Stimulated activated CD4-positive, alpha-beta T cell treated with anti-CD3 and anti-CD28 coated beads, TNF-alpha, amount 100 ng/mL, for 24 hours (primary cell): Measurements from ENCODE around the gene CDH16.
A peak's percentile ranks its signal among the peaks of the same experiment; 100 is the strongest.
"Not testable (repeated sequence)": the region's sequence is repeated elsewhere in the genome, so short reads cannot be mapped to it uniquely, and the experiment has no call there.

Source experiments
- DNase-seq, 3 experiments: peaks; one replicate each; pipeline ENCODE4 v3.0.0-alpha.2; 2020; ENCODE audit warnings: low read depth in 3 of 3

Gene CDH16

GRCh38 chr16:66946974-66947301, 28.3 kb upstream of the CDH16 start:
- DNase-seq = no peak

DNA sequence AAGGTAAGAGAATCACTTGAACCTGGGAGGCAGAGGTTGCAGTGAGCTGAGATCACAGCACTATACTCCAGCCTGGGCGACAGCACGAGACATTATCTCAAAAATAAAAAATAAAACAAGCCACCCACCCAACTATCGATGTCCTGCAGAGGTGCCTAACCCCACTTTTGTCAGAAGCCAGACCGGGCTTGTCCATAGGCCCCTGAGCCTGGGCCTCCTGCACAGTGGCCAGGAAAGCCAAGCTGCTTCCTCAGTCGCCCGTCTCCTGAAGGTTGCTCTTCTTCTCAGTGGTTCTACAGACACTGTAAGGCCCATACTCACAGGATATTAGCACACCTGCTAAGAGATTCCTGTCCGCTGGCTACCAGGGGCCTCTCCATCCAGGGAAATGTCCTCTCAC, 27.9 kb upstream of the CDH16 start:
- no peak for DNase-seq

- no peak for DNase-seq
Observed at GRCh38 chr16:66945939-66946338, 27.3 kb upstream of the CDH16 start.

GRCh38 chr16:66944971-66945370, 26.3 kb upstream of the CDH16 start:
- DNase-seq = not testable (repeated sequence)

DNA sequence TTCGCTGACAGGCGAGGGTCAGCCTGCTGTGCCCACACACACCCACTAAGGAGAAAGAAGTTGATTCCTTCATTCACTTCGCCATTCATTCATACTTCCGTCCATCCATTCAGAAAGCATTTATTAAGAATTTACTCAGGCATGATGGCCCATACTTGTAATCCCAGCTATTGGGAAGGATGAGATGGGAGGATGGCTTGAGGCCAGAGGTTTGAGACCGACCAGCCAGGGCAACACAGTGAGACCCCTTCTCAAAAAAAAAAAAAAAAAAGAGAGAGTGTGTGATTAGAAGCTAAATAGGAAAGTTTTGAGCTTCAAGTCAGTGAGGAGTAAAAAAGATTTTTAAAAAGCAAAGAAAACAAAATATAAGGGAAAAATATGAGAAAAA, 25.4 kb upstream of the CDH16 start:
- DNase-seq = no peak

- DNase-seq = no peak
Observed at GRCh38 chr16:66943426-66944053, 24.9 kb upstream of the CDH16 start.

DNA sequence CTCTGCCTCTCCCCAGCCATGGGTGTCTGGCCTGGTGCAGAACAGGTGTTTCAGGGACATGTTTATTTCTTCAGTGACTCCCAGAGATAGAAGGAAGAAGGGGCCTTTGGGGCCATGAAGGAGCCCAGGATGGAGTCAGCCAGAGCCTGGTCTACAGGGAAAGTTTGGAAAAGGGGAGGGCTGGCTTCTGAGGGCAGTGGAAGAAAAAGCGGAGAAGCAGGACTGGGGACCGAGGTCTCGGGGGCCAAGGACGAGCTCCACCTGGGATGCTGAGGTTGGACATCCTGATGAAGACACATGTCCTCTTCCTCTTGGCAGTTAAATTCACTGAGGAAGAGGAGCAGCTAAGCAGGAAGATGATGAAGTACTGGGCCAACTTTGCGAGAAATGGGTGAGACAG, 24.3 kb upstream of the CDH16 start:
- DNase-seq = no peak

- no peak for DNase-seq
Observed at GRCh38 chr16:66940236-66940635, 21.6 kb upstream of the CDH16 start.

- DNase-seq = no peak
Observed at GRCh38 chr16:66939366-66939765, 20.7 kb upstream of the CDH16 start.

- DNase-seq = no peak
Observed at GRCh38 chr16:66937725-66938337, 19.1 kb upstream of the CDH16 start.

DNA sequence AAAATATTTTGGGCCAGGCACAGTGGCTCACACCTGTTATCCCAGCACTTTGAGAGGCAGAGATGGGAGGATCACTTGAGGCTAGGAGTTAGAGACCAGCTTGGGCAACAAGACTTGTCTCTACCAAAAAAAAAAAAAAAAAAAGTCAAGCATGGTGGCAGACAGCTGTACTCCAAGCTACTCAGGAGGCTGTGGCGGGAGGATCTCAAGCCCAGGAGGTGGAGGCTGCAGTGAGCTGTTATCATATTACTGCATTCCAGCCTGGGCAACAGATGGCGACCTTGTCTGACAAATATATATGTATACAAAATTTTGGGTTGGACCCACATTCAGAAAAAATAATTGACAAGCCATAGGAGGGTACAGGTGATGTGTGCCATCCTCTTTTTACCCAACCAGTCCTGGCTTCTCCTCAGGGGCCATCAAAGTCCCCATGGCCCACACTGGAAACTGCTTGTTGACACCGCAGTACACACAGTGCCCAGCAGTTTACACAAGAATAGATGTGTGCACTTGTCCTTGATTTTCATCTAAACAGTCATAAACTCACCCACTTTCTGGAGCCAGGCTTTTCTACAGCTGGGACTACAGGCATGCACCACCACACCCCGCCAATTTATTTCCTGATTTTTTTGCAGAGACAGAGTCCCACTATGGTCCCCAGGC, 18.3 kb upstream of the CDH16 start:
- DNase-seq = no peak

DNA sequence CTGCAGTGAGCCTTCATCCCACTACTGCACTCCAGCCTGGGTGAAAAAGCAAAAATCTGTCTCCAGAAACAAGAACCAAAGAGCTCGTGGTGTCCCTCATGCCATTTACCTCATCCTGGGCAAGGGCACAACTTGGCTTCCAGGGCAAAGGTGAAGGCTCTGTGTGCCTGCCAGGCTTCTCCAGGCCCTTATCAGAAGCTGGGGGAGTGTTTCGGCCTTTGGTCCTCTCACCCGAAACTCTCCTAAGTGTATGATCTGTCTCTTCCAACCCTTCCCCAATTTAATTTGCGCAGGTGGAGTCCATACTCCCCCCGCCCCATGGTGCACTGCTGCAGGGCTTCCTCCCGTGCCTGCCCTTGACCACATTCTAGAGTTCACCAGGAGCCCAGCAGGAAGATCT, 17.8 kb upstream of the CDH16 start:
- DNase-seq = no peak

DNA sequence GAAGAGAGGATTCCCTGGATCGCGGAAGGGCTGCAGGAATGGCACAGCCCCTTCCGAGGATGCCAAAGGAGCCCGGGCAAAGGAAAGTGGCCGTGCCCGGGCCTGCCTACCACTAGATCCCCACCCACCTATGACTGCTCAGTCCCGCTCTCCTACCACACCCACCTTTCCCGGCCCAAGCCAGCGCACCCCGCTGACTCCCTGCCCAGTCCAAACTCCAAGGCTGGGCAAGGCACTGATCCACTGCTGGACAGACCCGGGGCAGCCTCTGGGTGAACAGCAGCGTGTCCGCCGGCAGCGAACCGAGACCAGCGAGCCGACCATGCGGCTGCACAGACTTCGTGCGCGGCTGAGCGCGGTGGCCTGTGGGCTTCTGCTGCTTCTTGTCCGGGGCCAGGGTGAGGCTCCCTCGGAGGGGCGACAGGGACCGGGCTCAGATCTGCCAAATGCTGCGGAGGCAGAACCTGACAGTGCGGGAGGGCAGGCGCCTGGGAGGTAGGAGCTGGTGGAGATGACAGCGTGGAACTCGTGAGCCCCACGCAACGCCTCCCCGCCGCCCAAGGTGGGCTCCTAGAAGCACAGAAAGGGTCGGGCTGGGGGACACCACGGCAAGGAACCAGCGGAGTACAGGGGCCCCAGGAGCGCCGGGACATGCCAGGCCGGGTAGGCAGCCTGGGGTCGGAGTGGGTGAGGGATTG, 16.8 kb upstream of the CDH16 start, which contains the start of gene CES2:
Gene CES2, plus strand, starts transcription at position 203 of the 698 bp plus-strand sequence. Its CDS starts 120 bp downstream, at position 323.
- DNase-seq = no peak

GRCh38 chr16:66934839-66935313, 16.2 kb upstream of the CDH16 start:
- not testable (repeated sequence) for DNase-seq

DNA sequence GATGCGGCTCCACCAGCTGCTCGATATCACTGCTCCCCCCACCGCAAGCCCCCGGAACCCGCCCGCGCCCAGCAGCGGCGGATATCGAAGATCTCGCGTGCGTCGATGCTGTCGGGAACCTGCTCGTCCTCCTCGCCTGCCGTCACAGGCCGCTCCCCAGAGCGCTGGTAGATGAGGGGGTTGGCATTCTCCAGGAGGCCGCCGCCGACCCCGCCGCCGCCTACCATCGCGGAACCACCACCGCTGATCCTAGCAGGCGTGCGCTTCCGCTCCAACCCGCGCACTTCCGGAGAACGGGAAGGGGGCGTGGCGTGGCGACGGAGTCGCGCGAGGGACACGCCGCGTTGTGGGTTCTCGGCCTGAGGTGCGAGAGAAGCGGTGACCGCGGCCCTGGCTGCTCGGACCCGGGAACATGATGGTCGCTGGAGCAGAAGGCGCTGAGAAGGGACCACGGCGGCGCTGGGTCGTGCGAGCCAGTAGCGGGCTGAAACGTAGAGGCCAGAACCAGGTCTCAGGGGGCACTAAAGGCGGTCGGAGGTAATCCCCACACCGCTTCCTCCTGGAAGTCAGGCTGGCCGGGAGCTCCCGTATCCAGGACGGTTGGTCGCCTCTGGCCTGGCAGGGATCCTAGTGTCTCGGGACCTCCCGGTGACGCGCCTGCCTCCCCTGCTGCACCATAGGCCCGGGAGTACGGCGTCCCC, 15.6 kb upstream of the CDH16 start, which contains the start of gene CIAO2B:
Gene CIAO2B, minus strand, starts transcription at position 265 of the 701 bp plus-strand sequence. Its CDS starts 38 bp downstream, at position 227.
- peak; percentile 81 to 88 (median 86) for DNase-seq

- peak; percentile 19 to 56 (median 21) for DNase-seq
Observed at GRCh38 chr16:66933776-66934137, 15.1 kb upstream of the CDH16 start.

- DNase-seq = no peak
Observed at GRCh38 chr16:66932076-66932475, 13.4 kb upstream of the CDH16 start.

- DNase-seq = no peak
Observed at GRCh38 chr16:66931665-66932064, 13.0 kb upstream of the CDH16 start.

- no peak for DNase-seq
Observed at GRCh38 chr16:66930189-66930588, 11.5 kb upstream of the CDH16 start.

GRCh38 chr16:66928702-66929388, 10.2 kb upstream of the CDH16 start:
- DNase-seq = peak in 1 of 3 experiments; percentile 46
